Neuronal stem cell (in vitro differentiated cells): ENCODE data around the gene TCAP.

Experiments
- DNase-seq: peaks from one replicate; pipeline ENCODE4 v3.0.0-alpha.2; 2013; ENCODE audit warnings: low spot score
- H2AFZ ChIP-seq: one replicate; pipeline ENCODE4 v1.6.1; 2013; ENCODE audit warnings: mild to moderate bottlenecking, low read length, inconsistent platforms
- H2AK5ac ChIP-seq: 2 replicates; pipeline ENCODE4 v1.6.1; 2013; ENCODE audit warnings: low read depth, mild to moderate bottlenecking, inconsistent platforms, low read length, moderate library complexity, mixed read lengths
- H2BK120ac ChIP-seq: 2 replicates; pipeline ENCODE4 v1.6.1; 2013; ENCODE audit warnings: low read depth, mild to moderate bottlenecking, inconsistent platforms, low read length, moderate library complexity, mixed read lengths
- H2BK12ac ChIP-seq: one replicate; pipeline ENCODE4 v1.6.1; 2013; ENCODE audit warnings: low read length, inconsistent platforms
- H2BK15ac ChIP-seq: 2 replicates; pipeline ENCODE4 v1.6.1; 2013; ENCODE audit warnings: mild to moderate bottlenecking, low read length, inconsistent platforms, mixed read lengths
- H2BK5ac ChIP-seq: one replicate; pipeline ENCODE4 v1.6.1; 2013; ENCODE audit warnings: inconsistent platforms, mild to moderate bottlenecking, low read length, moderate library complexity
- H3K14ac ChIP-seq: one replicate; pipeline ENCODE4 v1.6.1; 2013; ENCODE audit warnings: low read length, inconsistent platforms
- H3K18ac ChIP-seq: 2 replicates; pipeline ENCODE4 v1.6.1; 2013; ENCODE audit warnings: low read length, inconsistent platforms
- H3K23ac ChIP-seq: 2 replicates; pipeline ENCODE4 v1.6.1; 2013; ENCODE audit warnings: low read depth, mild to moderate bottlenecking, mixed read lengths, low read length, inconsistent platforms; ENCODE audit not compliant: poor library complexity
- H3K27ac ChIP-seq: replicated peaks from 3 replicates; pipeline ENCODE4 v1.5.1; 2013; ENCODE audit warnings: low read length, inconsistent platforms
- H3K27me3 ChIP-seq, 3 experiments: 2 replicates each; pipeline ENCODE4 v1.6.1; 2013; ENCODE audit warnings: low read length in 3 of 3, mild to moderate bottlenecking in 2 of 3, inconsistent platforms in 1 of 3, low read depth in 1 of 3, mixed read lengths in 1 of 3, moderate library complexity in 1 of 3; ENCODE audit not compliant: control insufficient read depth in 3 of 3, insufficient read depth in 3 of 3
- H3K36me3 ChIP-seq, 2 donors: replicated peaks in 1 of 2; 2 replicates each; pipeline ENCODE4 v1.6.1; 2013; ENCODE audit warnings: low read length in 2 of 2; ENCODE audit not compliant: control insufficient read depth in 2 of 2, insufficient read depth in 2 of 2
- H3K4ac ChIP-seq: 2 replicates; pipeline ENCODE4 v1.6.1; 2013; ENCODE audit warnings: inconsistent platforms, mild to moderate bottlenecking, low read length, moderate library complexity
- H3K4me1 ChIP-seq, 2 donors: 1 replicate in 1 of 2; 2 replicates in 1 of 2; pipeline ENCODE4 v1.6.1; 2013; ENCODE audit warnings: low read length in 2 of 2, low read depth in 1 of 2; ENCODE audit not compliant: control insufficient read depth in 2 of 2, insufficient read depth in 1 of 2
- H3K4me2 ChIP-seq: one replicate; pipeline ENCODE4 v1.6.1; 2013; ENCODE audit warnings: mild to moderate bottlenecking, low read length, inconsistent platforms; ENCODE audit not compliant: insufficient read depth, poor library complexity, severe bottlenecking
- H3K4me3 ChIP-seq, 2 donors: 2 replicates each; pipeline ENCODE4 v1.5.1; 2013; ENCODE audit warnings: low read length in 2 of 2, mild to moderate bottlenecking in 2 of 2, inconsistent platforms in 1 of 2, moderate library complexity in 1 of 2
- H3K79me1 ChIP-seq: one replicate; pipeline ENCODE4 v1.6.1; 2013; ENCODE audit warnings: low read depth, mild to moderate bottlenecking, inconsistent platforms, low read length, moderate library complexity
- H3K9ac ChIP-seq: one replicate; pipeline ENCODE4 v1.6.1; 2013; ENCODE audit warnings: mild to moderate bottlenecking, low read depth, low read length, inconsistent platforms; ENCODE audit not compliant: poor library complexity
- H3K9me3 ChIP-seq, 2 donors: replicated peaks in 1 of 2; 2 replicates each; pipeline versions ENCODE3 to v1.6.1; 2013; ENCODE audit warnings: low read length in 2 of 2, mild to moderate bottlenecking in 2 of 2, inconsistent platforms in 1 of 2, low read depth in 1 of 2, mixed read lengths in 1 of 2, moderate library complexity in 1 of 2; ENCODE audit not compliant: control insufficient read depth in 2 of 2, insufficient read depth in 1 of 2
- H4K8ac ChIP-seq: one replicate; pipeline ENCODE4 v1.6.1; 2013; ENCODE audit warnings: low read depth, mild to moderate bottlenecking, inconsistent platforms, low read length, moderate library complexity
- H4K91ac ChIP-seq: one replicate; pipeline ENCODE4 v1.6.1; 2013; ENCODE audit warnings: low read length, low read depth, mild to moderate bottlenecking, inconsistent platforms; ENCODE audit not compliant: poor library complexity
- WGBS, 2 donors: extraction: QIAGEN DNeasy Blood & Tissue Kit; methylation state at CpG; one replicate each; pipeline ENCODE4 v1.1.7; 2013; ENCODE audit warnings: missing lambda C conversion rate in 2 of 2, mixed read lengths in 1 of 2; ENCODE audit not compliant: insufficient read length in 2 of 2, insufficient replicate concordance in 1 of 2; ENCODE audit errors: extremely low coverage in 2 of 2; 5-methylcytosine and 5-hydroxymethylcytosine counted together

Gene TCAP

GRCh38 chr17:39643271-39643670 is 21.9 kb upstream of the TCAP start:
- Histone ChIP-seq H3K27ac (no peak overlapping the region), H2BK12ac (no peak overlapping the region), H2BK15ac (no peak overlapping the region), H4K8ac (no peak overlapping the region), H2BK120ac (no peak overlapping the region), H3K4me3 (no peak overlapping the region), H3K9me3 (no peaks in the 10 kb centered on the region), H3K4ac (no peak overlapping the region), H2BK5ac (no peak overlapping the region), H2AK5ac (no peak overlapping the region), H3K14ac (no peak overlapping the region), H3K4me2 (no peak overlapping the region), H3K27me3 (no peaks in the 10 kb centered on the region), H3K36me3 (no peaks in the 10 kb centered on the region), H3K23ac (no peak overlapping the region), H3K18ac (no peak overlapping the region), H3K4me1 (peaks cover 9 to 18% of the 10 kb centered on the region in 2 donors), H3K9ac (no peak overlapping the region), H4K91ac (no peak overlapping the region), H3K79me1 (peaks cover 18% of the 10 kb centered on the region), H2AFZ (no peak overlapping the region)
- no peak for DNase-seq
- no CpG with 5 or more reads among the region's 4 CpGs for WGBS, 2 donors

GRCh38 chr17:39647256-39647655 is 17.9 kb upstream of the TCAP start:
- H4K8ac ChIP-seq = no peak overlapping the region
- H2BK15ac ChIP-seq = no peak overlapping the region
- no peak overlapping the region for H3K4me2 ChIP-seq
- H2BK120ac ChIP-seq = no peak overlapping the region
- H2BK12ac ChIP-seq = no peak overlapping the region
- H3K4me1 ChIP-seq = peaks cover 9 to 10% of the 10 kb centered on the region in 2 donors
- DNase-seq = no peak
- peaks cover 10% of the 10 kb centered on the region for H3K79me1 ChIP-seq
- no peaks in the 10 kb centered on the region for H3K27me3 ChIP-seq
- H2AFZ ChIP-seq = no peak overlapping the region
- no peak overlapping the region for H3K23ac ChIP-seq
- H3K18ac ChIP-seq = no peak overlapping the region
- H4K91ac ChIP-seq = no peak overlapping the region
- H3K27ac ChIP-seq = no peak overlapping the region
- H3K36me3 ChIP-seq = peaks cover 0 to 2% of the 10 kb centered on the region in 2 donors
- no peaks in the 10 kb centered on the region for H3K9me3 ChIP-seq
- H2AK5ac ChIP-seq = no peak overlapping the region
- H2BK5ac ChIP-seq = no peak overlapping the region
- no peak overlapping the region for H3K9ac ChIP-seq
- H3K4me3 ChIP-seq = no peak overlapping the region
- H3K14ac ChIP-seq = no peak overlapping the region
- no peak overlapping the region for H3K4ac ChIP-seq
- no CpG with 5 or more reads among the region's 5 CpGs for WGBS, 2 donors

GRCh38 chr17:39648616-39649366 is 16.4 kb upstream of the TCAP start:
- H3K4ac ChIP-seq = no peak overlapping the region
- H2AK5ac ChIP-seq = no peak overlapping the region
- H3K27me3 ChIP-seq = no peaks in the 10 kb centered on the region
- H3K14ac ChIP-seq = no peak overlapping the region
- peaks cover 0 to 2% of the 10 kb centered on the region in 2 donors for H3K36me3 ChIP-seq
- no peak overlapping the region for H3K23ac ChIP-seq
- no peak overlapping the region for H2BK120ac ChIP-seq
- H2BK12ac ChIP-seq = no peak overlapping the region
- H3K18ac ChIP-seq = no peak overlapping the region
- no peak overlapping the region for H4K8ac ChIP-seq
- H4K91ac ChIP-seq = no peak overlapping the region
- peaks cover 9% of the 10 kb centered on the region for H3K79me1 ChIP-seq
- no peak overlapping the region for H3K4me2 ChIP-seq
- DNase-seq = no peak
- H2BK15ac ChIP-seq = no peak overlapping the region
- H3K4me3 ChIP-seq = no peak overlapping the region
- no peak overlapping the region for H2AFZ ChIP-seq
- no CpG with 5 or more reads among the region's 15 CpGs for WGBS, 2 donors
- no peak overlapping the region for H3K9ac ChIP-seq
- H3K9me3 ChIP-seq = no peaks in the 10 kb centered on the region
- no peak overlapping the region for H2BK5ac ChIP-seq
- peaks cover 21 to 23% of the 10 kb centered on the region in 2 donors for H3K4me1 ChIP-seq
- H3K27ac ChIP-seq = no peak overlapping the region

DNA sequence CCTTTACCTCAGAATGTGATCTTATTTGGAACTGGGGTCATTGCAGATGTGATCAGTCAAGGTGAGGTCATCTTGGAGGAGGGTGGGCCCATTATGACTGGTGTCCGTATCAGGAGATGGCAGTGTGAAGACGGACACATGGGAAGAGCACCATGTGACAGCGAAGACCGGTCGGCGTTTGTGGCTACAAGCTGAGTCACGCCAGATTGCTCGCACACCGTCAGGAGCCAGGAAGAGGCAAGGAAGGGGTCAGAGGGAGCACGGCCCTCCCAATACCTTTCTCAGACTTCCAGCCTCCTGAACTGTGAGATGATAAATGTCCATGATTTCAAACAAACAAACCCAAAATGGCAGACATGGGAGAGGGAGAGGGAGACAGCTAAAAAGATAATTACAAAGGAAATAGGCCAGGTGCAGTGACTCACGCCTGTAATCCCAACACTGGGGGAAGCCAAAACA is 15.0 kb upstream of the TCAP start:
- H3K27ac ChIP-seq = no peak overlapping the region
- H3K4me2 ChIP-seq = no peak overlapping the region
- H3K27me3 ChIP-seq = no peaks in the 10 kb centered on the region
- H3K4me1 ChIP-seq = peaks cover 20 to 27% of the 10 kb centered on the region in 2 donors
- H4K91ac ChIP-seq = no peak overlapping the region
- no peak overlapping the region for H3K18ac ChIP-seq
- H2BK5ac ChIP-seq = no peak overlapping the region
- no peak overlapping the region for H3K23ac ChIP-seq
- H3K9me3 ChIP-seq = no peaks in the 10 kb centered on the region
- whole genome bisulfite sequencing, 2 donors = no CpG with 5 or more reads among the region's 11 CpGs
- no peak overlapping the region for H3K9ac ChIP-seq
- no peak overlapping the region for H2BK15ac ChIP-seq
- peaks cover 11% of the 10 kb centered on the region for H3K79me1 ChIP-seq
- H2AK5ac ChIP-seq = no peak overlapping the region
- H4K8ac ChIP-seq = no peak overlapping the region
- no peak overlapping the region for H2BK120ac ChIP-seq
- H3K4me3 ChIP-seq = no peak overlapping the region
- peaks cover 0 to 11% of the 10 kb centered on the region in 2 donors for H3K36me3 ChIP-seq
- H3K14ac ChIP-seq = no peak overlapping the region
- H3K4ac ChIP-seq = no peak overlapping the region
- no peak for DNase-seq
- H2AFZ ChIP-seq = no peak overlapping the region
- H2BK12ac ChIP-seq = no peak overlapping the region
